Neural progenitor cell (in vitro differentiated cells): ENCODE results near the gene TAPBPL.

ENCODE experiments used
- CTCF ChIP-seq: fragments of 200-600 bp; sonication (generic); IDR thresholded peaks from 2 replicates; pipeline ENCODE4 v1.5.1; 2017; ENCODE audit warnings: antibody characterized with exemption, mild to moderate bottlenecking
- EZH2 ChIP-seq: fragments of 200-600 bp; sonication (generic); IDR thresholded peaks from 2 replicates; pipeline ENCODE4 v1.6.1; 2017; ENCODE audit warnings: antibody characterized with exemption, mild to moderate bottlenecking, moderate library complexity

- TF ChIP-seq CTCF, result no peak
- TF ChIP-seq EZH2, result no peak
Observed at GRCh38 chr12:6452944-6453630, 1.2 kb downstream of the TAPBPL start.
